Activated effector memory CD4-positive, alpha-beta T cell treated with anti-CD3 and anti-CD28 coated beads, Interleukin-2, amount 50 U/mL, for 16 hours (primary cell): ENCODE measurements around the gene SETD1A.

Experiments used
- DNase-seq: peaks from one replicate; pipeline ENCODE4 v3.0.0-alpha.2; 2020

Gene SETD1A

GRCh38 chr16:30957456-30958174 is at the start of gene SETD1A:
SETD1A (plus strand) TSS chr16:30957754; CDS start chr16:30958732, 978 bp downstream.
- peak; percentile 98 for DNase-seq

- no peak for DNase-seq
These were observed 47.0 kb upstream of the SETD1A start for GRCh38 chr16:30910427-30911029.

- DNase-seq, result no peak
These were observed 44.7 kb upstream of the SETD1A start for GRCh38 chr16:30912794-30913412.

- DNase-seq, result no peak
These were observed 42.7 kb upstream of the SETD1A start for GRCh38 chr16:30914830-30915229.

GRCh38 chr16:30918614-30919013 is 38.9 kb upstream of the SETD1A start:
- DNase-seq, result no peak

GRCh38 chr16:30920891-30921290 is 36.7 kb upstream of the SETD1A start:
- DNase-seq, result no peak

- DNase-seq, result no peak
These were observed 36.2 kb upstream of the SETD1A start for GRCh38 chr16:30921459-30921747.

- peak; percentile 94 for DNase-seq
These were observed 35.7 kb upstream of the SETD1A start for GRCh38 chr16:30921748-30922419.

- peak; percentile 100 for DNase-seq
These were observed 35.1 kb upstream of the SETD1A start for GRCh38 chr16:30922420-30922959.

GRCh38 chr16:30922960-30923535 is 34.5 kb upstream of the SETD1A start:
- DNase-seq, result peak; percentile 99

GRCh38 chr16:30923554-30924075 is 33.9 kb upstream of the SETD1A start, which contains the start of gene FBXL19:
FBXL19 (plus strand) TSS chr16:30923572; CDS start chr16:30925755, 2,183 bp downstream.
- peak; percentile 71 for DNase-seq

GRCh38 chr16:30924076-30924912 is 33.3 kb upstream of the SETD1A start:
- DNase-seq, result no peak

- no peak for DNase-seq
These were observed 32.5 kb upstream of the SETD1A start for GRCh38 chr16:30924913-30925631.

GRCh38 chr16:30925632-30925987 is 31.9 kb upstream of the SETD1A start:
- DNase-seq, result no peak

GRCh38 chr16:30925995-30926811 is 31.4 kb upstream of the SETD1A start:
- DNase-seq, result no peak

- no peak for DNase-seq
These were observed 30.4 kb upstream of the SETD1A start for GRCh38 chr16:30926937-30927788.

GRCh38 chr16:30927789-30928378 is 29.7 kb upstream of the SETD1A start:
- peak; percentile 75 for DNase-seq

GRCh38 chr16:30928390-30928789 is 29.2 kb upstream of the SETD1A start:
- DNase-seq, result no peak

GRCh38 chr16:30929167-30929566 is 28.4 kb upstream of the SETD1A start:
- no peak for DNase-seq
